Measurements from ENCODE around the gene FURIN.

DNA sequence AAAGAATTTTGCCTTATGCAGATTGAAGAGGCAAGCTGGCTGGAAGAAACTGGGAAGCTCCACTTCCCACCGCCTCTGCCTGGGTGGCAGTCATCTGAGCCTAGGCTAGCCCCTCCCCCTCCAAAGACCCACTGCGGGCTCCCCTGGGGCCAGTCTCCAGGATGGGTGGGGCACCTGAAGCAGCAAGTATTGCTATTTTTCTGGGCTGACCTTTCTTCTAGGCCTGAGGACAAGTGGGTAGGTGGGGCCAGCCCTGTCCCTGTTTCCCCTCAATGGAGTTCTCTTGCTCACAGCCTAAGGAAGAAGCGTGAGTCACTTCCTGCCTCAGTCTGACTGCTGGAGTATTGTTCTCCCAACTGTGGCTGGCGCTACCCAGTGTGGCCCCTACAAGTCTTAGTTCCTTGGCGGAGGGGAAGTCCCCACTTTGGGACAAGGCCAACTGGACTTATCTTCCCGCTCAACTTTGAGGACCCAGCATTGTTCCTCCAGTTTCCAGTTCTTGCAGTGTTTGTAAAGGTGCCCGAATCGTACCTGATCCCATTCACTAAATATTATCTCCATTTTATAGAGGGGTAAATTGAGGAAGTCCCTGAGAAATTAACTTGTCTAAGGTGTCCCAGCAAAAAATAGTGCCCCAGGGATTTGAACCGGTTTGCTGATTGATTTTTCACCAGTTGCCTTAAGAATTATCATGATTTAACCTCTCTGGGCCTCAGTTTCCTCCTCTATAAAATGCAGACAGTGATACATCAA lies 1.4 kb downstream of the FURIN start:
- TF ChIP-seq, protein P1, sequence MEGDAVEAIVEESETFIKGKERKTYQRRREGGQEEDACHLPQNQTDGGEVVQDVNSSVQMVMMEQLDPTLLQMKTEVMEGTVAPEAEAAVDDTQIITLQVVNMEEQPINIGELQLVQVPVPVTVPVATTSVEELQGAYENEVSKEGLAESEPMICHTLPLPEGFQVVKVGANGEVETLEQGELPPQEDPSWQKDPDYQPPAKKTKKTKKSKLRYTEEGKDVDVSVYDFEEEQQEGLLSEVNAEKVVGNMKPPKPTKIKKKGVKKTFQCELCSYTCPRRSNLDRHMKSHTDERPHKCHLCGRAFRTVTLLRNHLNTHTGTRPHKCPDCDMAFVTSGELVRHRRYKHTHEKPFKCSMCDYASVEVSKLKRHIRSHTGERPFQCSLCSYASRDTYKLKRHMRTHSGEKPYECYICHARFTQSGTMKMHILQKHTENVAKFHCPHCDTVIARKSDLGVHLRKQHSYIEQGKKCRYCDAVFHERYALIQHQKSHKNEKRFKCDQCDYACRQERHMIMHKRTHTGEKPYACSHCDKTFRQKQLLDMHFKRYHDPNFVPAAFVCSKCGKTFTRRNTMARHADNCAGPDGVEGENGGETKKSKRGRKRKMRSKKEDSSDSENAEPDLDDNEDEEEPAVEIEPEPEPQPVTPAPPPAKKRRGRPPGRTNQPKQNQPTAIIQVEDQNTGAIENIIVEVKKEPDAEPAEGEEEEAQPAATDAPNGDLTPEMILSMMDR (IDR thresholded peaks at IDR 0.05; ENCODE audit: low read depth, low read length, poor library complexity, severe bottlenecking) = no peak
- no peak for TF ChIP-seq EZH2phosphoT487 (IDR thresholded peaks at IDR 0.05; ENCODE audit: borderline replicate concordance, low read length)

All from DOHH2 (cell line).